Spleen (tissue), 7 donors: ENCODE results near the gene CX3CL1.

ENCODE experiments used
- CTCF ChIP-seq, 11 experiments: fragments of 200-600 bp in 7 of 11; fragments of 450-650 bp in 4 of 11; sonication (generic) in 4 of 11; IDR thresholded peaks in 8 of 11; conservative IDR thresholded peaks in 3 of 11; 1 replicate in 7 of 11; 2 replicates in 4 of 11; pipeline versions ENCODE4 v1.4.0 to v1.8.0; 2016 to 2021; ENCODE audit warnings: antibody characterized with exemption in 11 of 11, inconsistent platforms in 4 of 11, mild to moderate bottlenecking in 1 of 11
- POLR2A ChIP-seq, 3 donors: fragments of 450-650 bp; IDR thresholded peaks; one replicate each; pipeline ENCODE4 v1.5.1; 2017; ENCODE audit warnings: antibody characterized with exemption in 3 of 3, mild to moderate bottlenecking in 1 of 3
- POLR2AphosphoS5 ChIP-seq, 3 donors: sonication (generic); formaldehyde crosslinking; IDR thresholded peaks; one replicate each; pipeline ENCODE4 v1.5.1; 2017; ENCODE audit warnings: antibody characterized with exemption in 3 of 3
- donor health status: DM: no; HTN: no; CAD: no; lungs with moderate emphysema.
- donor health status: DM: no; HTN: no; CAD: no.
- donor health status: DM: no; HTN: no; CAD: no.

GRCh38 chr16:57385083-57385482 is 12.8 kb downstream of the CX3CL1 start:
- no peak for TF ChIP-seq POLR2A (IDR thresholded peaks at IDR 0.05)
- TF ChIP-seq CTCF (IDR thresholded peaks at IDR 0.05 in 8 of 11, conservative IDR thresholded peaks at IDR 0.05 in 3 of 11) = no peak
- TF ChIP-seq POLR2AphosphoS5 (IDR thresholded peaks at IDR 0.05) = no peak
